HG03354 (cell line): ENCODE measurements around the gene EEPD1.
"Not testable (repeated sequence)": the region's sequence is repeated elsewhere in the genome, so short reads cannot be mapped to it uniquely, and the experiment has no call there.

ENCODE experiments used
- ATAC-seq: cut with Tn5 transposase; IDR thresholded peaks from one replicate; pipeline ENCODE4 v1.9.1; 2021; ENCODE audit warnings: mild to moderate bottlenecking; ENCODE audit not compliant: unreplicated experiment, poor library complexity, severe bottlenecking

EEPD1 gene

DNA sequence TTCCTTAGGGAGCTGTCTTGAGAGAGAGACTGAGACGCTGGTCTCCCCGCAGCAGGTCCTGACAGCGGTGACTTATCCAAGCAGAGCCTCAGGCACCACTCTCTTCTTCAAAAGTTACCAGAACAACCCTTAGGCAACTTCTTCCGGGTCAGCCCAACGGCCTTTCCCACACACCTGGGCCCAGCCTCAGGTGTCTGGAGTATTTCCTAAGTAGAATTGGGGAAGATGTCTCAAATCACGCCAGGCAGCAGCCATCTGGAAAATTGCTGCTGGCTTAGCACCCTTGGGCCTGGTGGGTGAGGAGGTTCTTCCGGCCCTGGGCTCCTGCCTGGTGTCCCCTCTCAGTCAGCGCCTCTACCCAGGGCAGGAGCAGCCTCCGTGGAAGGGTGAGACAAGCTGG, 156.2 kb downstream of the EEPD1 start:
- no peak for ATAC-seq

DNA sequence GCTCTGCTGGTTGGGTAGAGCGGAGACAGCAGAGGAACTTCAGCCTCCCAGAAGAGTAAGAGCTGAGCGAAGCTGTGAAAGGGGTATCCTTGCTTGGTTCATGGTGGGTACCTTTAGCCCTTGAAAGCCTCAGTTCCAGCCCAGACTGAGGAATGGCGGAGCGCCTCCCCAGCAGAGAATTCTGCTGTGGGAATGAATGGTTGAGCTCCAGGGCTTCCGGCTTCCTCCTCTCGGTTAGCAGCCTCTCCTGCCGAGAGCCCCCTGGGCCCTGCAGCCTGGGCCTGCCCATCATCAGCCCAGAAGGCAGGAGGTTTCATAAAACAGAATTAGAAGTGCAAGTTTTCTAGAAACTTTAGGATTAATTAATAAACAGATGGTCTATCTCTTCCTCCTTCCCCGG, 156.7 kb downstream of the EEPD1 start:
- no peak for ATAC-seq

DNA sequence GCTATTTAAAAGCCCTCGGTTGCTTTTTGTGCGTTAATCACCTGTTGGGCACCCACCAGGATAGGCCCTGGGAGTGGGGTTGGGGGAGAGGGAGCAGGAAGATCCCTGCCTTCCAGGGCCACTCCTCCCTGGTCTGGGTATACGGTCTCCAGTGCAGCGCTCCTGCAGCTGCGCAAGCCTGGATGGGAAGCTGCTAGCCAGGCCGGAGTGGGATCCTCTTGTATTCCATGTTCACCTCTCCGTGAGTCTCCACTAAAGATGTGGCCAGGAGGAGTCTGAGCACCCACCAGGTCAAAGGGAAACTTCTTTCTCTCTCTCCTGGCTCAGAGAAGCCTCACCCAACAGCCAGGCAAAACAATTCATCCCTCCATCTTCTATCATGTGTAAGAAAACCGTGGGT, 157.8 kb downstream of the EEPD1 start:
- no peak for ATAC-seq

DNA sequence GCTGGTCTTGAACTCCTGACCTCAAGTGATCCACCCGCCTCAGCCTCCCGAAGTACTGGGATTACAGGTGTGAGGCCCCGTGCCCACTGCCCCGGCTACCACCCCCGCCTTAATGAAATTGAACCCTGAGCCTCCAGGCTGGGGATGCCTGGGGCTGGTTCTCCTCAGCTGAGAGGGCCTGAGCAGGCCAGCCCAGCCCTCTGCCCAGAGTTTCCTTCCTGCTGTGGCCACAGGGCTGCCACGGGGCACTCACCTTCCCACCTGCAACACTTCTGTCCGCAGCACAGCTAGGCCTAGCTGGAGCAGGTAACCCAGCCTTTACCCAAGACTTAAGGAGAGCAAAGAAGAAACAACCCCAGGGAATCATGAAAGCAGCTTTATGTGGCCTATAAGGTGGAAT, 158.5 kb downstream of the EEPD1 start:
- ATAC-seq: no peak

DNA sequence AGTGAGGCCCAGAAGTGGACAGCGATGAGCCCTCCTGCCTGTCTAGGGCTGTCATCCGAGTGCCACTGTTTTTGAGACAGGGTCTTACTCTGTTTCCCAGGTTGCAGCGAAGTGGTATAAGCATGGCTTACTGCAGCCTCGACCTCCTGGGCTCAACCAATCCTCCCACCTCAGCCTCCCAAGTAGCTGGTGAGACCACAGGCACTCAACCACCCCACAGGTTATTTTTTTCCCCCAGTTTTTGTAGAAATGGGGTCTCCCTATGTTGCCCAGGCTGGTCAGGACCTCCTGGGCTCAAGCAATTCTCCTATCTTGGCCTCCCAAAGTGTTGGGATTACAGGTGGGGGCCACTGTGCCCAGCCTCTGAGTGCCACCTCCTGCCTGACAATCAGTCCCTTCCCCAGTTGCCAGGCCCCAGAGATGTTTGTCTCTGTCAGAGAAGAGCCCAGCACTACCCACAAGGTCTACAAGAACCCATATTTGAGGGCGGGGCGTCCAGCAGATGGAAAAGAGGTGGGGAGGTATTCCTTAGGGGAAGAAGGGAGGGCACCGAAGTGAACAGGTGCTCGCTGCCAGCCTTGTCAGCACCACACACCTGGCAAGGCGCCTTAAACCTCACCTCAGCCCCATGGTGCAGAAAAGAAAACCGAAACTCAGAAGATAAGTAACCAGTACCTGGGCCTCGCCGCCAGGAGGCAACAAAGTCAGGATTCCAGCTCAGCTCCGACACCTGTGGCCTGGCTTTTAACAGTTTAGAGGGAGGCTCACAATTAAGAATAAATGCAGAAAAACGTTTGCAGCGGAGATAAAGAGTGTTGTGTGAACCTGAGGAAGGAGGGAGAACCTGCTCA, 159.2 kb downstream of the EEPD1 start:
- no peak for ATAC-seq

DNA sequence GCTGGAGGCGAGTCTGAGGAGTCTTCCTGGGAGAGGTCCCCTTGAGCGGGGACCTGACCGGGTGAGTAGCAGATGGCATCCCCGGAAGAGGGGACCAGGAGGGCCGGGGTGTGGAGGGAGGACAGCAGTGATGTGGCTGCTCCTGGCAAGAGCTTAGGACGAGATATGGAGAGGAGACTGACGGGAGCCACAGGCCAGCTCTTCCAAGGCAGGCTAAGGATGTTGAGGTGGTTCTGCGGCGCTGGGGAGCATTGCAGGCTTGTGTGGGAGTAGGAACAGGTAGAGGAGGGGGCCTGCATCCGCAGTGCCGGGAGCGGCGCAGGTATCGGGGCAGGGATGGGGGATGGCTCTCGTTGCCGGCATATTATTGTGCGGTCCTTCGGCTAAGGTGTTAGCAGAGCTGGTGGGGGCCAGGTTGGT, 159.9 kb downstream of the EEPD1 start:
- ATAC-seq: no peak

DNA sequence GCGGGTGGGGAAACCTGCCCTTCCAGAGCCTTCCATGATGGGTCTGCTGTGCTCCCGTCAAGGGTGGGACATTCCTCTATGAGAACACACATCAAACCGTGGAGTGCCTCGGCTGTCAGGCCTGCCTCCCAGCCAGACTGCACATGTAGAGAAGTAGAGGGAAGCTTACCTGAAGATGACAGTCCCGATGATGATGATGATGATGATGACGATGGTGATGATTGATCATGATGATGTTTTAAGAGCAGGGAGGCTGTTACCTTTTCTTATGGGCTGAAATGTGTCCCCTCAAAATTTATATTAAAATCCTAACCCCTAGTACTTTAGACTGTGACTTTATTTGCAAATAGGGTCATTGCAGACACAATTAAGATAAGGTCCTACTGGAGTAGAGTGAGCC, 160.6 kb downstream of the EEPD1 start:
- no peak for ATAC-seq

DNA sequence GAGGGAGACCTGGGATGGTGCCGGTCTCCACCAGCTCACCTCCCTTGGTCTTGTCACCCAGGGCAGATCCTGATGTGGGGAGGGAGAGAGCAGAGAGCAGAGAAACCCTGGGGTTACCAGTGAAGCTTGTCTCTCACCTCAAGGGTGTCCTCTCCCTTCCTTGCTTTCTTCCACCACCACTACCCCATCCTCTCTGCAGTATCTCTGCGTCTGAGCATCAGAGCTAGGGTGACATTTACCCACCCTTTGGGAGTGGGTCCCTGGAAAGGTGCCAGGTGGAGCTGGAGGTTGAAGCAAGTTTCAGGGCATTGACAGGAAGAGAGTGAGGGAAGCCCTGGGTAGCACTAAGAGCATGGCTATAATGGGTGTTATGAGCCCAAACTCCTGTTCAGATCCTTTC, 161.4 kb downstream of the EEPD1 start:
- ATAC-seq: no peak

DNA sequence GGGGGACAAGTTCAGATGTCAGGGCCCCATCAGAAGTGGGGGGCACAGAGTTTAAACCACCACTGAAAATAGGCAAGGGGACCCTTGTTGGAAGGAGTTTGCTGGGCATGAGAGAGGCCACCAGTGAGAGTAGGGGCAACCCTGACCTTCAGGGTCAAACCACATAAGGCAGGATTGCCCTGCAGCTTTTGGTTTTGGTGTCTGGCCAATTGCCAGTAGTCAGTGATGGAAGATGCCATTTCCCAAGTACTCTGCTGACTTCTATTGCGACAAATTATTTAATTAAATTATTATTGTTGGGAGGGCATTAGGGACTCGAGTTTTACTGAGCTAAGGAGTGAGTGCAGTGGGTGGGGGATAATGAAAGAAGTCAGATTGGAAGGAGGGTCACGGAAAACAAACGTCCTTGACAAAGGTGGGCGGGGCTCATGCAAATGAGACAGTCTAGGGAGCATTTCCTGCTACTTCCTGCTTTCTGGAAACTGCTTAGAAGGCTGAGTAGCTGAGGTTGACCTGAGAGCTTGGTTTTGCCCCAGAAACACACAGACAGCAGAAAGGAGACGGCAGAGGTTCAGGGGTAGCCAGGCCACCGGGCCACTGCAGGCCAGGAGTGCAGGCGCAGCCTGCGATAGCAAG, 162.4 kb downstream of the EEPD1 start:
- ATAC-seq: no peak

DNA sequence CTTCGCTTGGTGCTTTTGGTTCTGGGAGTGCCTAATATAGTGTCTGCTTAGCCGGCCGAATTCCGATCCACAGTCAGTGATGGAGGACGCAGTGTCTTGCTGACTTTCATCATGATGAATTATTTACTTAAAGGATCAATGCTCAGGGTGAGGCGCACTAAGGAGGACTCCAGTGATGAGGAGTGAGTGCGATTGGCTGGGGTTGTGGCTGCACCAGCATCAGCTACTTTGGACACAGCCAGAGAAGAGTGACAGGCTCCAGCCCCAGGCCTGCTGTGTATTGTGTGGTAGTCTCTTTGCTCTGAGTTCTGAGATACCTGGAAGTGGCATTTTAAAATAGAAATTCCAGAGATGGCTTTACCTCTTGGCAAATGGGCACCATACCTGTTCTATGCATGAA, 163.3 kb downstream of the EEPD1 start:
- no peak for ATAC-seq

DNA sequence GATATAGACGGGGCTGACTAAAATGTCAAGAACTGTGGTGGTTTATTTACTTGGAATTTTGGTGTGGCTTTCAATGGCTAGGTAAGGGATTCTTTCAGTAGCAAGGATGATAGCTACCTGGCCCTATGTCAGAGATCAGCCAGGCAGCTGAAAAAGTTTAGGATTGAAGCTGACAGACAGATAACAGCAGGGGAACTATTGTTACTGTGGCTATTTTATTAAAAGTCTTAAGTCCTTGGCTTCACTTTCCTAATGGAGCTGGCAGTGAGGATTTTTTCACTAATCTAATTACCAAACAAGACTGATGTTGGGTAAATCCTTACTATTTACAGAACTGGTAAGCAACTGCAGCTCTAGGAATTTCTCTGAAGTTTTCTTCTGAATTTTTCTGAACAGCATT, 164.2 kb downstream of the EEPD1 start:
- no peak for ATAC-seq

DNA sequence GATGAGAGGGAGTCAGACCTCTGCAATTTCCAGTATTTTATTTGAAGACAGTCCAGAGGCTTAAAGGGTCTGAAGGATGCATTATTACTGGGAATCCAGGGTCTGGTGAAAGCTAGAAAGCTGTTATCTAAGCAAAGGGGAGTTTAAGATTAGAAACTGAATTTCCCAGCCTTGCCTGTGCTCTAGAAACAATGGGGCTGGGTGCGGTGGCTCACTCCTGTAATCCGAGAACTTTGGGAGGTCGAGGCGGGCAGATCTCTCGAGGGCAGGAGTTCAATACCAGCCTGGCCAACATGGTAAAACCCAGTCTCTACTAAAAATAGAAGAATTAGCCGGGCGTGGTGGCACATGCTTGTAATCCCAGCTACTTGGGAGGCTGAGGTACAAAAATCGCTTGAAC, 165.1 kb downstream of the EEPD1 start:
- no peak for ATAC-seq

DNA sequence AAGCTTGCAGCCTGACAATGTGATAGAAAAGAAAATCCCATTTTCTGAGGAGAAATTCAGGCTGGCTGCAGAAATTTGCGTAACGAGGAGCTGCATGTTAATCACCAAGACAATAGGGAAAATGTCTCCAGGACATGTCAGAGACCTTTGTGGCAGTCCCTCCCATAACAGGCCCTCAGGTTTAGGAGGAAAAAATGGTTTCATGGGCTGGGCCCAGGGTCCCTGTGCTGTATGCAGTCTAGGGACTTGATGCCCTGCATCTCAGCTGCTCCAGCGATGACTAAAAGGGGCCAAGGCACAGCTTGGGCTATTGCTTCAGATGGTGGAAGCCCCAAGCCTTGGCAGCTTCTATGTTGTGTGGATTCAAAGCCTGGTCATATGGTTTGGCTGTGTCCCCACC, 168.2 kb downstream of the EEPD1 start:
- ATAC-seq: not testable (repeated sequence)

DNA sequence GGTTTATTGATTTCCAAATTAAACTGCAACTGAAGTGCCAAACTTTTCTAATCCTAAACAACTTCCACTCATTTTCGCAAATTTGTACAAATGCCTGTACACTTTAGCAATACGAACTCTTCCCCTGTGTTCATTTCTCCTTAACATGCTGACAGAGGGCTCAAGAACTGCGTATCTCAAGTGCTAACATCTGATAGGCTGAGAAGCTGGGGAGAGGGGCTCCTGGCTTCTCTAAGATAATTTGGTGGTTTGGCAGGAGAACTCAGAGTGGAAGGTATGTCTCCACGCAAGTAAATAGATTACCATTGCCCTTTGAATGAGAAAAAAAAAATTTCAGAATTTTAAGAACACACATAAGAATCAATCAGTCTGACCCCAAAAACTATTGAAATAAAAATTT, 183.3 kb downstream of the EEPD1 start:
- ATAC-seq: no peak

DNA sequence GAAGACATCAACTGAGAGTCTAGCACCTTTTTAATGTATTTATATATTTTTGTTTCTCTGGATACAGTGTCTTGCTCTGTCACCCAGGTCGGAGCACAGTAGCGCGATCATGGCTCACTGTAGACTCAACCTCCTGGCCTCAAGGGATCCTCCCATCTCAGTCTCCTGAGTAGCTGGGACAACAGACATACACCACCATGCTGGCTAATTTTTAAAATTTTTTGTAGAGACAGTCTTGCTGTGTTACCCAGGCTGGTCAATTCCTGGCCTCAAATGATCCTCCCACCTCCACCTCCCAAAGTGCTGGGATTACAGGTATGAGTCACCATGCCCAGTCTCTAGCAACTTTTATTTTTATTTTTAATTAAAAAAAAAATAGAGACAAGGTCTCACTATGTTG, 185.2 kb downstream of the EEPD1 start:
- no peak for ATAC-seq

DNA sequence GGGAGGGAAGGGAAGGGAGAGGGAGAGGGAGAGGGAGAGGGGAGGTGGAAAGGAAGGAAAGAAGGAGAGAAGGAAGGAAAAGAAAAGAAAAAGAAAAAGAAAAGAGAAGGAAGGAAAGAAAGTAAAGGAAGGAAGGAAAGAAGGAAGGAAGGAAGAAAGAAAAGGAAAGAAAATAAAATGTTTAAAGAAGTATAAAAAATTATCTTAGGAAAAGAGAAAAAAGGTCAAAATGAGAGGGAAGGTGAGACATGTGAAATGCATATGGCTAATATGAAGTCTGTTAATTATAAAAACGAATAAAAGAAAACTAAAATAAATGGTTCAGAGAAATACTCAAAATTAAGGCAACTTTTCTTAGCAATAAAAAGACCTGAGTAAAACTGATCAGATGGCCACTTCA, 190.5 kb downstream of the EEPD1 start:
- no peak for ATAC-seq

DNA sequence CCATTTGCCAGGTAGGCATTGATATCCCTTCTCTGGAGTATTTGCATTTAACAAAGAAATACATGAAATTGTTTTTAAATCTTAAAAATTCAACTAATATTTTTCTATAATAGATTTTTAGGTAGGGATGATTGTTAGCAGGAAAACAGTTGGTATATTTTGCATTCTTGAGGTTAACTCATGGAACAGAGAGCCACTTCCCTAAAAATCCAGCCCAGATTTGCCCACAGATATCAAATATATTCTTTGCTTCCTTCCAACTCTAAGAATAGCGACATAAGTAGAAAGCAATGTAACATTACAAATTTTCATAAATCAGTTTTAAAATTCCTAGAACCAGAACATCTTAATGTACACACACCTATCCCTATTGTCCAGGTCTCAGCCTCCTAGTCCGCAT, 191.6 kb downstream of the EEPD1 start:
- no peak for ATAC-seq

DNA sequence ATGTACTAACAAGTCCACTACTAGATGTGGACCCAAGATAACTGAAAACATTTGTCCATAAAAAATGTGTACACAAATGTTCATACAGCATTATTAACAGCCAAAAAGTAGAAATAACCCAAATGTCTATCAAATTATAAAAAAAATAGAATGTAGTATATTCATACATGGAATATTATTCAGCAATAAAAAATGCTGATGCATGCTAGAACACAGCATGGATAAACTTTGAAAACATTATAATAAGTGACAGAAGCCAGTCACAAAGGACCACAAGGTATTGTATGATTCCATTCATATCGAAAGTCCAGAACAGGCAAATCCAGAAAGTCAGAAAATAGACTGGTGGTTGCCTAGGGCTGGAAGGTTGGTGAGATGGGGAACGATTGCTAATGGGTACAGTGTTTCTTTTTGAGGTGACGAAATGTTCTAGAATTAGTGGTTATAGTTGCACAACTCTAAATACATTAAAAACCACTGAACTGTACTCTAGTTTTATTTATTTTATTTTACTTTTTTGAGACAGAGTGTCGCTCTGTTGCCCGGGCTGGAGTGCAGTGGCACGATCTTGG, 193.3 kb downstream of the EEPD1 start:
- ATAC-seq: no peak

DNA sequence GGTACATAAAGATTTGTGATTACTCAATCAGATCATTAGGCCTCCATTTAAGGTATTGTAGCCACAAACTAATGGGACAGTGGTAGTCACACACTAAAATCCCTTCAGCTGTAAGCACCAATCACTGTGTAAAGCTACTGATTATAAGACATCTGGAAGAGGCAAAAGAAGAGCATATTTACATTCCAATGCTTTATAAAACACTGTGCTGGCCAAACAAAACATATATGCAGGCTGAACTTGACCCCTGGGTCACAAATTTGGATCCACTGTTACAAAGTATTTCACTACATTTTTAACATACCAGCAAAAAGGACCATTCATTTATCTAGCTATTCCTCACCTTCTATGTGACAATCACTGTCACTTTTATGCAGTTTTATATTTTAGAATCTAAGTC, 195.2 kb downstream of the EEPD1 start:
- no peak for ATAC-seq

DNA sequence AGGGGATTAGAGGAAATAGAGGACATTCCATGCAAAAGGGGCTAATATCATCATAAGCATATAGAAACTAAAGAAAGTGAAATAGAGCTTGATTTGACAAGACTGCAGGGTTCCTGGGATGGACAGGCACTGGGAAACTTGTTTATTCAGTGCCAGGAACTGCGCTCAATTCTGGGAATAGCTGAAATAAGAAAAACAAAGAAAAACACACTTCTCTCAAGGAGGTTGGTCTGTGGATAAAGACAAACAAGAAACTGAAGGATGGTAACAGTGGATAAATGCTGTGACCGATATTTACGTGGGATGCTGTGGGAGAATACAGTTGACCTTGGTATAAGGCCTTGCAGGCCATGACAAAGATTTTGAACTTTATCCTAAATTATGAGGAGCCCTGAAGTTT, 195.7 kb downstream of the EEPD1 start:
- no peak for ATAC-seq

DNA sequence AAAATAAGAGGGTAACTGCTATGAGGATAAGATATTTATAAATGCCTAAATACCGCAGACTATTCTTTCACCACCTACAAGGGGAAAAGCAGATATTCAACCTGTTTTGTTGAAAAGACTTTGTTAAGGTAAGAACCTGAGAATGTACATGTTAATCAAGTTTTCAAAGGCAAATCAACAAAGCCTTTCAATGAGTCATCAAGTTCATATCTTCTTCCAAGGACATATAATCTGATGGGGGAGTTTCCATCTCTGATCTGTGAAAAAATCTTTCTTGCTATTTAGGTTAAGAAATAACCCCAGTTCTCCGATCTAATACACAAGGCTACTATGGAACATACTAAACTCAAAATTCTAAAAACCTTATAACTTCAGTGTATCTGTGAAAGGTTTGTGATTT, 196.6 kb downstream of the EEPD1 start:
- ATAC-seq: no peak
